ENCODE results near the gene RALGAPA2. TPM values are rescaled to one million over a fixed set of nuclear protein-coding genes. Genes with fewer than 3 reads are reported as not detected.

Gene RALGAPA2
- total RNA-seq, 4 donors from 2014 or later: 20.5 to 42.9 (median 29.6) TPM

- 43 to 47% methylated on average over 6 of the region's 6 CpGs for WGBS, 2 donors
- H3K9me3 ChIP-seq: no peaks in the 10 kb centered on the region
- no peaks in the 10 kb centered on the region for H3K36me3 ChIP-seq
- no peaks in the 10 kb centered on the region for H3K27me3 ChIP-seq
- peaks cover 0 to 7% (median 3%) of the 10 kb centered on the region in 4 donors for H3K4me1 ChIP-seq
- no peak for DNase-seq (ENCODE audit: low spot score in 2 of 2)
- TF ChIP-seq EP300 (IDR thresholded peaks at IDR 0.05): no peak
- no peak for TF ChIP-seq CTCF (IDR thresholded peaks at IDR 0.05)
- no peak for TF ChIP-seq POLR2A (IDR thresholded peaks at IDR 0.05)
- no peak overlapping the region for H3K27ac ChIP-seq
- no peak overlapping the region for H3K4me3 ChIP-seq
Observed at GRCh38 chr20:20410678-20411077, 301.8 kb downstream of the RALGAPA2 start.

GRCh38 chr20:20409331-20409730 lies 303.1 kb downstream of the RALGAPA2 start:
- WGBS, 2 donors: 96% methylated on average over 4 of the region's 4 CpGs
- TF ChIP-seq CTCF (IDR thresholded peaks at IDR 0.05) (no peak), EP300 (IDR thresholded peaks at IDR 0.05) (no peak), POLR2A (IDR thresholded peaks at IDR 0.05) (no peak)

GRCh38 chr20:20407891-20408805 lies 304.3 kb downstream of the RALGAPA2 start:
- DNase-seq (ENCODE audit: low spot score in 2 of 2): no peak
- H3K27ac ChIP-seq: no peak overlapping the region
- H3K36me3 ChIP-seq: peaks cover 0 to 4% (median 0%) of the 10 kb centered on the region in 3 donors
- TF ChIP-seq EP300 (IDR thresholded peaks at IDR 0.05) (no peak), POLR2A (IDR thresholded peaks at IDR 0.05) (no peak), CTCF (IDR thresholded peaks at IDR 0.05) (no peak)
- no peaks in the 10 kb centered on the region for H3K27me3 ChIP-seq
- peaks cover 0 to 7% (median 3%) of the 10 kb centered on the region in 4 donors for H3K4me1 ChIP-seq
- H3K9me3 ChIP-seq: no peaks in the 10 kb centered on the region
- no peak overlapping the region for H3K4me3 ChIP-seq
- WGBS, 2 donors: 37 to 46% methylated on average over 6 of the region's 6 CpGs

More at GRCh38 chr20:20409331-20409730, 303.1 kb downstream of the RALGAPA2 start:
- no peaks in the 10 kb centered on the region for H3K36me3 ChIP-seq
- DNase-seq (ENCODE audit: low spot score in 2 of 2): no peak
- H3K27me3 ChIP-seq: no peaks in the 10 kb centered on the region
- H3K9me3 ChIP-seq: no peaks in the 10 kb centered on the region
- peaks cover 0 to 7% (median 3%) of the 10 kb centered on the region in 4 donors for H3K4me1 ChIP-seq
- H3K27ac ChIP-seq: no peak overlapping the region
- H3K4me3 ChIP-seq: no peak overlapping the region

- no peak for TF ChIP-seq EP300 (IDR thresholded peaks at IDR 0.05)
- no peak for TF ChIP-seq POLR2A (IDR thresholded peaks at IDR 0.05)
- TF ChIP-seq CTCF (IDR thresholded peaks at IDR 0.05): no peak
- H3K27me3 ChIP-seq: no peaks in the 10 kb centered on the region
- peaks cover 0 to 7% (median 0%) of the 10 kb centered on the region in 3 donors for H3K36me3 ChIP-seq
- WGBS, 2 donors: 74 to 87% methylated on average over 2 of the region's 2 CpGs
- DNase-seq (ENCODE audit: low spot score in 2 of 2): no peak
- H3K27ac ChIP-seq: no peak overlapping the region
- no peak overlapping the region for H3K4me3 ChIP-seq
- H3K9me3 ChIP-seq: no peaks in the 10 kb centered on the region
- peaks cover 0 to 7% (median 3%) of the 10 kb centered on the region in 4 donors for H3K4me1 ChIP-seq
Observed at GRCh38 chr20:20406306-20406705, 306.1 kb downstream of the RALGAPA2 start.

GRCh38 chr20:20405623-20406022 lies 306.8 kb downstream of the RALGAPA2 start:
- WGBS, 2 donors: 93 to 94% methylated on average over 10 of the region's 10 CpGs
- no peak for TF ChIP-seq POLR2A (IDR thresholded peaks at IDR 0.05)
- TF ChIP-seq CTCF (IDR thresholded peaks at IDR 0.05): no peak
- TF ChIP-seq EP300 (IDR thresholded peaks at IDR 0.05): no peak

More at GRCh38 chr20:20405623-20406022, 306.8 kb downstream of the RALGAPA2 start:
- H3K4me3 ChIP-seq: no peak overlapping the region
- peaks cover 0 to 7% (median 2%) of the 10 kb centered on the region in 4 donors for H3K4me1 ChIP-seq
- no peak overlapping the region for H3K27ac ChIP-seq
- no peaks in the 10 kb centered on the region for H3K27me3 ChIP-seq
- H3K36me3 ChIP-seq: peaks cover 0 to 7% (median 0%) of the 10 kb centered on the region in 3 donors
- DNase-seq (ENCODE audit: low spot score in 2 of 2): no peak
- no peaks in the 10 kb centered on the region for H3K9me3 ChIP-seq

All from tibial nerve (tissue), 4 donors.